Activated naive CD4-positive, alpha-beta T cell (primary cell): ENCODE measurements around the gene BBC3.

Experiments
- DNase-seq, 4 experiments: peaks; one replicate each; lab custom pipeline; 2025; lab: John Stamatoyannopoulos, UW

The BBC3 gene

GRCh38 chr19:47195434-47195833 is 35.6 kb downstream of the BBC3 start:
- DNase-seq: no peak

GRCh38 chr19:47190167-47190727 is 40.8 kb downstream of the BBC3 start:
- peak in 3 of 4 experiments; percentile 18 to 43 (median 41) for DNase-seq

- no peak for DNase-seq
Measured at GRCh38 chr19:47188507-47189033, 42.4 kb downstream of the BBC3 start.

- no peak for DNase-seq
Measured at GRCh38 chr19:47187797-47188196, 43.2 kb downstream of the BBC3 start.

GRCh38 chr19:47187335-47187655 is 43.7 kb downstream of the BBC3 start:
- DNase-seq: no peak

GRCh38 chr19:47186446-47187334 is 44.3 kb downstream of the BBC3 start:
- peak; percentile 32 to 71 (median 55) for DNase-seq

GRCh38 chr19:47183601-47184000 is 47.4 kb downstream of the BBC3 start:
- no peak for DNase-seq

- no peak for DNase-seq
Measured at GRCh38 chr19:47179653-47180310, 51.2 kb downstream of the BBC3 start.

- DNase-seq: peak in 1 of 4 experiments; percentile 14
Measured at GRCh38 chr19:47176627-47177090, 54.3 kb downstream of the BBC3 start.

- DNase-seq: no peak
Measured at GRCh38 chr19:47176071-47176626, 54.9 kb downstream of the BBC3 start.

GRCh38 chr19:47172666-47173455 is 58.1 kb downstream of the BBC3 start:
- no peak for DNase-seq
